HEK293 (cell line): ENCODE results near the gene RBFOX1.

ENCODE experiments used
- CTCF ChIA-PET: fragments of 350-600 bp; formaldehyde crosslinking; extraction: SDS; loops from one replicate; lab custom pipeline; 2021; ENCODE audit warnings: antibody characterized with exemption; lab: Yijun Ruan, JAX
- POLR2A ChIA-PET: fragments of 300-600 bp; formaldehyde crosslinking; extraction: SDS; loops from one replicate; lab custom pipeline; 2020; ENCODE audit warnings: antibody characterized with exemption, inconsistent platforms; lab: Yijun Ruan, JAX
- H3K27ac ChIP-seq: fragments of 200-500 bp; sonication (Bioruptor generic); 2 replicates; pipeline ENCODE4 v1.5.1; 2014; ENCODE audit warnings: low read depth, low read length, control low read depth, inconsistent platforms; ENCODE audit errors: extremely low read depth
- H3K36me3 ChIP-seq, 2 experiments: fragments of 200-500 bp in 1 of 2; sonication (Bioruptor generic) in 1 of 2; 1 replicate in 1 of 2; 2 replicates in 1 of 2; pipeline ENCODE4 v1.5.1; 2014 to 2017; ENCODE audit warnings: inconsistent platforms in 2 of 2, low read length in 2 of 2; ENCODE audit not compliant: control insufficient read depth in 2 of 2, insufficient read depth in 1 of 2
- H3K4me1 ChIP-seq: fragments of 200-500 bp; sonication (Bioruptor generic); 2 replicates; pipeline ENCODE4 v1.5.1; 2014; ENCODE audit warnings: mild to moderate bottlenecking, low read length, inconsistent platforms; ENCODE audit not compliant: control insufficient read depth, insufficient read depth
- H3K4me3 ChIP-seq: 2 replicates; pipeline ENCODE4 v1.5.1; 2011; ENCODE audit warnings: low read depth, mild to moderate bottlenecking, control low read depth, low read length, moderate library complexity
- H3K9me3 ChIP-seq: fragments of 200-500 bp; sonication (Bioruptor generic); 2 replicates; pipeline ENCODE4 v1.5.1; 2014; ENCODE audit warnings: low read depth, low read length, inconsistent platforms; ENCODE audit not compliant: control insufficient read depth, insufficient read depth
- HIC1 ChIP-seq: fragments of 450-650 bp; formaldehyde crosslinking; IDR thresholded peaks from 2 replicates; pipeline ENCODE4 v1.5.1; 2016; ENCODE audit warnings: missing biosample characterization, missing genetic modification characterization
- PRDM2 ChIP-seq: fragments of 450-650 bp; formaldehyde crosslinking; IDR thresholded peaks from 2 replicates; pipeline ENCODE4 v1.5.1; 2016; ENCODE audit warnings: missing biosample characterization, missing genetic modification characterization, borderline replicate concordance
- REPIN1 ChIP-seq: fragments of 450-650 bp; formaldehyde crosslinking; IDR thresholded peaks from 2 replicates; pipeline ENCODE4 v1.5.1; 2017; ENCODE audit warnings: missing biosample characterization, missing genetic modification characterization, low read depth
- ZBTB48 ChIP-seq: fragments of 450-650 bp; formaldehyde crosslinking; IDR thresholded peaks from 2 replicates; pipeline ENCODE4 v1.5.1; 2016; ENCODE audit warnings: missing biosample characterization, missing genetic modification characterization
- ZFP3 ChIP-seq: fragments of 450-650 bp; formaldehyde crosslinking; IDR thresholded peaks from 2 replicates; pipeline ENCODE4 v1.5.1; 2016; ENCODE audit warnings: low read depth, missing biosample characterization, missing genetic modification characterization
- ZIC2 ChIP-seq: fragments of 450-650 bp; formaldehyde crosslinking; IDR thresholded peaks from 2 replicates; pipeline ENCODE4 v1.5.1; 2016; ENCODE audit warnings: missing biosample characterization, missing genetic modification characterization
- ZNF132 ChIP-seq: fragments of 450-650 bp; formaldehyde crosslinking; IDR thresholded peaks from 2 replicates; pipeline ENCODE4 v1.5.1; 2017; ENCODE audit warnings: missing biosample characterization, missing genetic modification characterization, borderline replicate concordance
- ZNF146 ChIP-seq: fragments of 450-650 bp; formaldehyde crosslinking; IDR thresholded peaks from 2 replicates; pipeline ENCODE4 v1.5.1; 2016; ENCODE audit warnings: missing biosample characterization, missing genetic modification characterization
- ZNF2 ChIP-seq: fragments of 450-650 bp; formaldehyde crosslinking; IDR thresholded peaks from 2 replicates; pipeline ENCODE4 v1.5.1; 2016; ENCODE audit warnings: missing biosample characterization, missing genetic modification characterization
- ZNF24 ChIP-seq: fragments of 450-650 bp; formaldehyde crosslinking; IDR thresholded peaks from 2 replicates; pipeline ENCODE4 v1.5.1; 2016; ENCODE audit warnings: missing biosample characterization, missing genetic modification characterization
- ZNF274 ChIP-seq, 2 experiments: fragments of 200-500 bp in 1 of 2; fragments of 450-650 bp in 1 of 2; sonication (Bioruptor generic) in 1 of 2; formaldehyde crosslinking in 1 of 2; IDR thresholded peaks; 2 replicates each; pipeline versions ENCODE4 v1.5.1 to v1.6.1; 2014 to 2016; ENCODE audit warnings: borderline replicate concordance in 1 of 2, inconsistent platforms in 1 of 2, low read length in 1 of 2, missing biosample characterization in 1 of 2, missing genetic modification characterization in 1 of 2
- ZNF280C ChIP-seq: fragments of 450-650 bp; formaldehyde crosslinking; IDR thresholded peaks from 2 replicates; pipeline ENCODE4 v1.5.1; 2016; ENCODE audit warnings: missing biosample characterization, missing genetic modification characterization
- ZNF518A ChIP-seq: fragments of 450-650 bp; formaldehyde crosslinking; conservative IDR thresholded peaks from 2 replicates; pipeline ENCODE4 v1.5.1; 2016; ENCODE audit warnings: low read depth, missing biosample characterization, missing genetic modification characterization
- ZNF521 ChIP-seq: fragments of 450-650 bp; formaldehyde crosslinking; IDR thresholded peaks from 2 replicates; pipeline ENCODE4 v1.5.1; 2017; ENCODE audit warnings: missing biosample characterization, mild to moderate bottlenecking, missing genetic modification characterization
- ZNF558 ChIP-seq: fragments of 450-650 bp; formaldehyde crosslinking; IDR thresholded peaks from 2 replicates; pipeline ENCODE4 v1.5.1; 2016; ENCODE audit warnings: missing biosample characterization, missing genetic modification characterization
- ZNF621 ChIP-seq: fragments of 450-650 bp; formaldehyde crosslinking; IDR thresholded peaks from 2 replicates; pipeline ENCODE4 v1.5.1; 2017; ENCODE audit warnings: missing biosample characterization, missing genetic modification characterization
- ZNF629 ChIP-seq: fragments of 450-650 bp; formaldehyde crosslinking; IDR thresholded peaks from 2 replicates; pipeline ENCODE4 v1.5.1; 2017; ENCODE audit warnings: missing biosample characterization, missing genetic modification characterization
- ZNF658 ChIP-seq: fragments of 450-650 bp; formaldehyde crosslinking; IDR thresholded peaks from 2 replicates; pipeline ENCODE4; 2016; ENCODE audit warnings: missing biosample characterization, missing genetic modification characterization
- ZNF747 ChIP-seq: fragments of 450-650 bp; formaldehyde crosslinking; IDR thresholded peaks from 2 replicates; pipeline ENCODE4 v1.5.1; 2016; ENCODE audit warnings: missing biosample characterization, missing genetic modification characterization
- ZSCAN23 ChIP-seq: fragments of 450-650 bp; formaldehyde crosslinking; IDR thresholded peaks from 2 replicates; pipeline ENCODE4 v1.5.1; 2016; ENCODE audit warnings: missing biosample characterization, missing genetic modification characterization

The RBFOX1 gene

GRCh38 chr16:7709186-7709585, 376.5 kb downstream of the RBFOX1 start:
- ChIA-PET POLR2A (no interaction called here), CTCF (interaction anchor here (0.7 kb wide), 1 partner anchor 716 kb away, joined by 6 read pairs; no protein-coding TSS in a partner anchor)
- Histone ChIP-seq H3K27ac (no peak overlapping the region), H3K4me1 (no peaks in the 10 kb centered on the region), H3K9me3 (no peaks in the 10 kb centered on the region), H3K36me3 (no peaks in the 10 kb centered on the region), H3K4me3 (no peak overlapping the region)
- no peak for TF ChIP-seq PRDM2 (tag by site-specific recombination)
- TF ChIP-seq ZNF274 (IDR thresholded peaks at IDR 0.05; ENCODE audit: low read length): no peak
- TF ChIP-seq ZNF274 (tag by site-specific recombination; IDR thresholded peaks at IDR 0.05; ENCODE audit: borderline replicate concordance): no peak
- no peak for TF ChIP-seq ZNF280C (tag by site-specific recombination)
- TF ChIP-seq ZIC2 (tag by site-specific recombination): no peak
- TF ChIP-seq ZBTB48: no peak
- no peak for TF ChIP-seq ZNF558 (tag by site-specific recombination)
- TF ChIP-seq ZNF132: no peak
- no peak for TF ChIP-seq HIC1 (tag by site-specific recombination)
- no peak for TF ChIP-seq ZNF629 (tag by site-specific recombination)
- no peak for TF ChIP-seq ZNF146 (tag by site-specific recombination)
- no peak for TF ChIP-seq ZNF621

- H3K9me3 ChIP-seq: no peaks in the 10 kb centered on the region
- H3K36me3 ChIP-seq: no peaks in the 10 kb centered on the region
- no peak overlapping the region for H3K27ac ChIP-seq
- H3K4me3 ChIP-seq: no peak overlapping the region
- ChIA-PET CTCF (interaction anchor here (0.7 kb wide), 1 partner anchor 289 kb away, joined by 3 read pairs; no protein-coding TSS in a partner anchor), POLR2A (no interaction called here)
- no peaks in the 10 kb centered on the region for H3K4me1 ChIP-seq
- no peak for TF ChIP-seq ZNF658
- TF ChIP-seq ZSCAN23 (tag by site-specific recombination): no peak
- no peak for TF ChIP-seq ZNF24 (tag by site-specific recombination)
- TF ChIP-seq ZNF2 (tag by site-specific recombination): no peak
- TF ChIP-seq REPIN1 (tag by site-specific recombination): no peak
- no peak for TF ChIP-seq ZFP3 (tag by site-specific recombination)
- no peak for TF ChIP-seq ZNF747 (tag by site-specific recombination)
- no peak for TF ChIP-seq ZNF518A (tag by site-specific recombination)
- no peak for TF ChIP-seq ZNF521 (tag by site-specific recombination)
Observed at GRCh38 chr16:7713244-7713643, 380.6 kb downstream of the RBFOX1 start.
